Smooth muscle cell (in vitro differentiated cells): ENCODE results near the gene PARD3B. TPM values are rescaled to one million over a fixed set of nuclear protein-coding genes. Genes with fewer than 3 reads are reported as not detected.

Experiments used
- DNase-seq: peaks from one replicate; lab custom pipeline; 2025; ENCODE audit not compliant: unreplicated experiment; lab: John Stamatoyannopoulos, UW
- H2AFZ ChIP-seq: fragments of 200-600 bp; sonication (generic); 2 replicates; pipeline ENCODE4 v1.6.0; 2016; ENCODE audit warnings: antibody characterized with exemption, low read depth, mild to moderate bottlenecking
- H3F3A ChIP-seq: fragments of 200-600 bp; sonication (generic); 2 replicates; pipeline ENCODE4 v1.6.0; 2017; ENCODE audit warnings: antibody characterized with exemption, low read depth
- H3K27ac ChIP-seq: fragments of 200-600 bp; sonication (generic); 2 replicates; pipeline ENCODE4 v1.5.1; 2016; ENCODE audit warnings: low read depth, mild to moderate bottlenecking
- H3K27me3 ChIP-seq: fragments of 200-600 bp; sonication (generic); 2 replicates; pipeline ENCODE4 v1.6.1; 2016; ENCODE audit warnings: low read depth, mild to moderate bottlenecking
- H3K36me3 ChIP-seq: fragments of 200-600 bp; sonication (generic); 2 replicates; pipeline ENCODE4 v1.5.1; 2016; ENCODE audit warnings: low read depth
- H3K4me1 ChIP-seq: fragments of 200-600 bp; sonication (generic); 2 replicates; pipeline ENCODE4 v1.5.1; 2016; ENCODE audit warnings: low read depth
- H3K4me2 ChIP-seq: fragments of 200-600 bp; sonication (generic); 2 replicates; pipeline ENCODE4 v1.6.0; 2016; ENCODE audit warnings: mild to moderate bottlenecking
- H3K4me3 ChIP-seq: fragments of 200-600 bp; sonication (generic); 2 replicates; pipeline ENCODE4 v1.5.1; 2016; ENCODE audit warnings: mild to moderate bottlenecking
- H3K79me2 ChIP-seq: fragments of 200-600 bp; sonication (generic); 2 replicates; pipeline ENCODE4 v1.6.0; 2016; ENCODE audit warnings: low read depth, mild to moderate bottlenecking
- H3K9ac ChIP-seq: fragments of 200-600 bp; sonication (generic); 2 replicates; pipeline ENCODE4 v1.6.0; 2016; ENCODE audit warnings: low read depth
- H3K9me3 ChIP-seq: fragments of 200-600 bp; sonication (generic); replicated peaks from 2 replicates; pipeline ENCODE4 v1.5.1; 2016; ENCODE audit warnings: low read depth
- H4K20me1 ChIP-seq: fragments of 200-600 bp; sonication (generic); 2 replicates; pipeline ENCODE4 v1.6.0; 2016; ENCODE audit warnings: low read depth
- CTCF ChIP-seq: fragments of 200-600 bp; sonication (generic); IDR thresholded peaks from 2 replicates; pipeline ENCODE4 v1.5.1; 2017; ENCODE audit warnings: borderline replicate concordance, mild to moderate bottlenecking, antibody characterized with exemption; ENCODE audit not compliant: insufficient read depth, poor library complexity, severe bottlenecking
- WGBS: methylation state at CpG from one replicate; pipeline ENCODE4 v1.1.7; 2016; ENCODE audit warnings: low lambda C conversion rate; 5-methylcytosine and 5-hydroxymethylcytosine counted together
- polyA plus RNA-seq: library from polyadenylated mRNA; unstranded; fragments of >200 nt; fragmentation: Nextera tagmentation; extraction: Ambion mirVana; gene quantifications from 2 replicates; pipeline ENCODE4 v1.2.1, GENCODE V29; 2016
- total RNA-seq: library from RNA; depleted of rRNA; stranded (reverse); fragments of >200 nt; gene quantifications from 2 replicates; pipeline ENCODE4 v1.2.3, GENCODE V29; 2014

Gene PARD3B
- total and polyA plus RNA-seq, 2 experiments from 2014 or later = 3.3 to 12.2 TPM

- no peaks in the 10 kb centered on the region for H4K20me1 ChIP-seq
- no peak overlapping the region for H3K9ac ChIP-seq
- no peaks in the 10 kb centered on the region for H3K4me1 ChIP-seq
- no peaks in the 10 kb centered on the region for H3K79me2 ChIP-seq
- H3K9me3 ChIP-seq = no peaks in the 10 kb centered on the region
- no peak overlapping the region for H3K4me2 ChIP-seq
- no peak for TF ChIP-seq CTCF
- no peaks in the 10 kb centered on the region for H3F3A ChIP-seq
- no peaks in the 10 kb centered on the region for H3K36me3 ChIP-seq
- H3K27ac ChIP-seq = no peak overlapping the region
- DNase-seq = no peak
- no peaks in the 10 kb centered on the region for H3K27me3 ChIP-seq
- H2AFZ ChIP-seq = no peak overlapping the region
- H3K4me3 ChIP-seq = no peak overlapping the region
- 37% methylated on average over 3 of the region's 3 CpGs for WGBS
Observed at GRCh38 chr2:205198140-205198525, 652.9 kb downstream of the PARD3B start.

GRCh38 chr2:205199165-205199850 is 654.0 kb downstream of the PARD3B start:
- DNase-seq = no peak
- H3K9ac ChIP-seq = no peak overlapping the region
- no peaks in the 10 kb centered on the region for H3F3A ChIP-seq
- no peak for TF ChIP-seq CTCF
- 88% methylated on average over 6 of the region's 6 CpGs for WGBS
- H3K4me2 ChIP-seq = no peak overlapping the region
- H2AFZ ChIP-seq = no peak overlapping the region
- no peaks in the 10 kb centered on the region for H3K36me3 ChIP-seq
- no peaks in the 10 kb centered on the region for H3K79me2 ChIP-seq
- H3K4me3 ChIP-seq = no peak overlapping the region
- H4K20me1 ChIP-seq = no peaks in the 10 kb centered on the region
- H3K27ac ChIP-seq = no peak overlapping the region
- H3K9me3 ChIP-seq = no peaks in the 10 kb centered on the region
- no peaks in the 10 kb centered on the region for H3K4me1 ChIP-seq
- H3K27me3 ChIP-seq = no peaks in the 10 kb centered on the region

GRCh38 chr2:205210494-205210893 is 665.2 kb downstream of the PARD3B start:
- 89% methylated on average over 2 of the region's 2 CpGs for WGBS
- Histone ChIP-seq H3K79me2 (no peaks in the 10 kb centered on the region), H4K20me1 (no peaks in the 10 kb centered on the region), H3K9me3 (no peaks in the 10 kb centered on the region), H3K4me3 (no peak overlapping the region), H3K27me3 (no peaks in the 10 kb centered on the region), H3K4me1 (no peaks in the 10 kb centered on the region), H3K36me3 (no peaks in the 10 kb centered on the region), H3K9ac (no peak overlapping the region), H3F3A (no peaks in the 10 kb centered on the region), H3K4me2 (no peak overlapping the region), H3K27ac (no peak overlapping the region), H2AFZ (no peak overlapping the region)
- TF ChIP-seq CTCF = no peak
- DNase-seq = no peak

GRCh38 chr2:205212357-205212756 is 667.1 kb downstream of the PARD3B start:
- no peak for DNase-seq
- Histone ChIP-seq H3K4me3 (no peak overlapping the region), H3K4me2 (no peak overlapping the region), H3K9ac (no peak overlapping the region), H3K79me2 (no peaks in the 10 kb centered on the region), H3K27me3 (no peaks in the 10 kb centered on the region), H3K4me1 (no peaks in the 10 kb centered on the region), H3F3A (no peaks in the 10 kb centered on the region), H2AFZ (no peak overlapping the region), H3K36me3 (no peaks in the 10 kb centered on the region), H4K20me1 (no peaks in the 10 kb centered on the region), H3K27ac (no peak overlapping the region), H3K9me3 (no peaks in the 10 kb centered on the region)
- no peak for TF ChIP-seq CTCF
- WGBS = 57% methylated on average over 2 of the region's 2 CpGs
